ENCODE data around the gene LOX.

The LOX gene

GRCh38 chr5:122067390-122067789, 10.7 kb downstream of the LOX start:
- no peaks in the 10 kb centered on the region for H3K27me3 ChIP-seq (ENCODE audit: insufficient read depth, poor library complexity, severe bottlenecking)
- TF ChIP-seq SPI1 (IDR thresholded peaks at IDR 0.05; ENCODE audit: borderline replicate concordance, low read depth) (no peak), GABPA (IDR thresholded peaks at IDR 0.05; ENCODE audit: low read depth) (no peak), CTCF (IDR thresholded peaks at IDR 0.05; ENCODE audit: insufficient read depth, low read length) (no peak), POLR2AphosphoS5 (IDR thresholded peaks at IDR 0.05; ENCODE audit: low read depth) (no peak), REST (IDR thresholded peaks at IDR 0.05; ENCODE audit: insufficient replicate concordance, low read depth) (no peak)
- no peak overlapping the region for H3K4me3 ChIP-seq (replicated peaks; ENCODE audit: insufficient read depth, low read length)
- DNase-seq (ENCODE audit: low read depth in 1 of 2, low spot score in 1 of 2) = no peak
- no peak overlapping the region for H3K27ac ChIP-seq (replicated peaks)

GRCh38 chr5:122064992-122065391, 13.1 kb downstream of the LOX start:
- Histone ChIP-seq H3K27me3 (ENCODE audit: insufficient read depth, poor library complexity, severe bottlenecking) (no peaks in the 10 kb centered on the region), H3K4me3 (replicated peaks; ENCODE audit: insufficient read depth, low read length) (no peak overlapping the region), H3K27ac (replicated peaks) (no peak overlapping the region)
- TF ChIP-seq POLR2AphosphoS5 (IDR thresholded peaks at IDR 0.05; ENCODE audit: low read depth) (no peak), GABPA (IDR thresholded peaks at IDR 0.05; ENCODE audit: low read depth) (no peak), SPI1 (IDR thresholded peaks at IDR 0.05; ENCODE audit: borderline replicate concordance, low read depth) (no peak), CTCF (IDR thresholded peaks at IDR 0.05; ENCODE audit: insufficient read depth, low read length) (no peak), REST (IDR thresholded peaks at IDR 0.05; ENCODE audit: insufficient replicate concordance, low read depth) (no peak)
- DNase-seq (ENCODE audit: low read depth in 1 of 2, low spot score in 1 of 2) = no peak

GRCh38 chr5:122063836-122064235, 14.2 kb downstream of the LOX start:
- Histone ChIP-seq H3K27ac (replicated peaks) (no peak overlapping the region), H3K27me3 (ENCODE audit: insufficient read depth, poor library complexity, severe bottlenecking) (no peaks in the 10 kb centered on the region), H3K4me3 (replicated peaks; ENCODE audit: insufficient read depth, low read length) (no peak overlapping the region)
- DNase-seq (ENCODE audit: low read depth in 1 of 2, low spot score in 1 of 2) = no peak
- TF ChIP-seq REST (IDR thresholded peaks at IDR 0.05; ENCODE audit: insufficient replicate concordance, low read depth) = no peak
- TF ChIP-seq CTCF (IDR thresholded peaks at IDR 0.05; ENCODE audit: insufficient read depth, low read length) = no peak
- no peak for TF ChIP-seq SPI1 (IDR thresholded peaks at IDR 0.05; ENCODE audit: borderline replicate concordance, low read depth)
- TF ChIP-seq POLR2AphosphoS5 (IDR thresholded peaks at IDR 0.05; ENCODE audit: low read depth) = no peak
- no peak for TF ChIP-seq GABPA (IDR thresholded peaks at IDR 0.05; ENCODE audit: low read depth)

Measured in HL-60 (cell line).